Measurements from ENCODE around the gene TMEM179.

Gene TMEM179

DNA sequence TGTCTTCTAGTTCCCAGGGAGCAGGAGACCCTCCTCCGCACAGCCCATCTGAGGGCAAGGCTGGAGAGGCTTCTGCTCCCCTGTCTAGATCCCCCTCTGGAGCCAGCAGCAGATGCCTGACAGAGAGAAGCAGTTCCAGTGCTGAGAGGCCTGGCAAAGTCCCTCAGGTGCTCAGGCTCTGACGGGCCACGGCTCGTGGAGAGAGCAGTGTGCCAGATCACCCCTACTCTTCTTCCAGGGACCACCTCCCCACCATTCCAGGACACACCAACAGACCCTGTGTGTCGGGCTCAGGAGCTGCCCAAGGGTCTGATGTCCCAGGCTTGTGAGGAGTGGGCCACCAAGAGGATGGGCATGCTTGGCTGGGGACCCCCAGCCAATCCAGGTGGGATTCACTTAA lies 47.5 kb downstream of the TMEM179 start:
- DNase-seq (ENCODE audit: low read depth in 2 of 2, low spot score in 1 of 2): no peak

DNA sequence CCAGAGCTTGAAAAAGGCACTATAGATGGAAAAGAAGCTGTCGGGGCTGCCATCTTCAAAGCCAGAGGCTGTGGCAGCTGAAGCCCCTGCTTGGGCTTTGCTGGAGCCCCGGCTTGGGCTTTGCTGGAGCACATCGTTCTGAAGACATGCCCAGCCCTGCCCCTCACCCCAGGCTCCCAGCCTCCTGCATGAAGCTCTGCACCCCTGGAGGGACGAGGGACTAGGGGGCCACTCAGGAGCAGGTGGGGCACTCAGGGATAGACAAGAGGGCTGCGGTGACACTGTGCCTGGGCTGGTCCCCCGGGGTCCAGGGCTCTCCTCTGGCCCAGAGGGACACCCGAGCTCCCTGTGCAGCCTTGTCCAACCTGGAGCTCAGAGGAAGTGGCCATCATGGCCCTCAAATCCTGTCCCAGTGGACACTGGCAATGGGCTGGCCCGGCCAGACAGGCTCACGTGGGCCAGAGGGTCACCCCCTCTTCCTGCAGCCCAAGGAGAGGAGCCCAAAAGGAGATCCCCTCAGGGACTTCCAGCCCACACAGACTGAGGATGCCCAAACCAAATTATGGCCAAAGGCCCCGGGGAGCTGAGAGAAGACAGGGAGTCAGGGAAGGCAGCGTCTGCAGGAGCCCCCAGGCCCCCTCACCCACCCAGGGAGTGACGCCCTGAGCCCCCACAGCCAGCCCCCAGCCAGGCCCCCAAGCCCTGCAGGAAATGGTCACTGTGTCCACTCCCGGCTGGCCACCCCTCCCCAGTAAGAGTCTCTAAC lies 48.1 kb downstream of the TMEM179 start:
- no peak for DNase-seq (ENCODE audit: low read depth in 2 of 2, low spot score in 1 of 2)

DNA sequence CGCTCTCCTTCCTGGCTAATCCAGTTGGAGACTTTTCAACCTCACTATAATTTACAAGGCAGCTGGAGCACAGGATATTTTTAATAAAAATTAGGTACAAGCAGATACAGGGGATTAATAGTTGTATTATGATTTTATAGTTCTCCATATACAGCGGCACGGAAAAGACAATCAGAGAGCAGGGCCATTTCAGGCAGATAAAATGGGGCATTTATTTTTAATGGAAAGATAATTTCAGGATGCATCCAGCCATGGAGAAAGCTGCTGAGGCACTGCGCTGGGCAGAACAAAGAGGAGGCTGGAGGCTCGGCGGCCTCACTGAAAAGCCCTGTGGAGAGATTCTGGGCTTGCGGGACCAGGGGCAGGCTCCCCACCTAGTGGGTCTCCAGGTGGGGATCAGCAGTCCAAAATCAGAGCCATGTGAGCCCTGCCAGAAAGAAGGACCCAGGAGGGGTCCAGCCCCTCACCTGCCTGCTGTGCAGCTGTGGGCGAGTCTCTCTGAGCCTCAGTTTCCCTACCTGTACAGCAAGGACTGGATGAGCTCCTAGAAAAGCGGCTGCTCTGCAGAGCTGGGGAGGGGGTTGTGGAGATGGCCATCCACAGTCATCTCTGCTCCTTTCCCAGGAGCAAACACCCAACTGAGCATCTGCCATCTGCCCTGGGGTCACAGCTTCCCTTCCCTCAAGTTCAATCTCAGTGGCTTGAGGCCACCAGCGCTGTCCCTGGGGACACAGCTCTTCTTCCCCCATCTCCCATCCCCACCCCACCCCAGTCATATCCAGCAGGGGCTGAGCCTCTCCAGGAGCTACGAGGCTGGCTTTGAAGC lies 48.9 kb downstream of the TMEM179 start:
- DNase-seq (ENCODE audit: low read depth in 2 of 2, low spot score in 1 of 2): no peak

DNA sequence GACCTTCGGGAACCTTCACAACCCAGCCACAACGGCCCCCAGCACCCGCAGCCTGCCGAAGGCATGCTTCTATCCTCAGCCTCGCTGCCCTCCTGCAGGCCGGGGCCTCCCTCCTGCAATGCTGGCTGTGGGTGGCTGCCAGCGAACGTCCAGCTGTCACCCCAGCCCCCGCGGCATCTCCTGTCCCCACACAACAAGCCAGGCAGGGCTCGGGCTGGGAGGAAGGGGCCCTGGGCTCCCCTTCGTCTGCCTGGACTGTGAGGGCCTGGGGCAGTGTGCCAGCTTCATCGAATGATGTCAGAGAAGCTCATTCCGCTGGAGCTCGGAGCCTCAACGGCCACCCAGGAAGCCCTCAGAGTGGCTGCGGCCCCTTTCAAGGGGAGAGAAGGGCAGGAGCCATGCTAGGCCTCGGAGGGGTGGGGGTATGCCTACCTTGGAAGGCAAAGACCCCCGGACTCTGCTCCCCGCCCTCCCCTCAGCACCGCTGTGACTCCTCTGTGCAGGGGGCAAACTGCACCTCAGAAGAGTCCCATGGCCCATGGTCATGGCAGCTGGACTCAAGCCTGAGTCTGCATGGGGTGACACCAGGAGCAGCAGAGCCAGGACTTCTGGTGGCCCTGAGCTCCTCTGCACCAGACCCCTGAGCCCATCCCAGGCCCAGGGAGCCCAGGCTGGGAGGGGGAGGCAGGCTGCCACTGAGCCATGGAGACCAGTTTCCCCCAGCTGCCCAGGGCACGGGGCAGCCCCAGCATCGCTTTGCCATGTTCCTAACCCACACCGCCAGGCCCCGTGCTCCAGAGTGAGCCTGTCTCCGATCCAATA lies 49.8 kb downstream of the TMEM179 start:
- DNase-seq (ENCODE audit: low read depth in 2 of 2, low spot score in 1 of 2): no peak

GRCh38 chr14:104554088-104554607 lies 50.4 kb downstream of the TMEM179 start:
- DNase-seq (ENCODE audit: low read depth in 2 of 2, low spot score in 1 of 2): no peak

DNA sequence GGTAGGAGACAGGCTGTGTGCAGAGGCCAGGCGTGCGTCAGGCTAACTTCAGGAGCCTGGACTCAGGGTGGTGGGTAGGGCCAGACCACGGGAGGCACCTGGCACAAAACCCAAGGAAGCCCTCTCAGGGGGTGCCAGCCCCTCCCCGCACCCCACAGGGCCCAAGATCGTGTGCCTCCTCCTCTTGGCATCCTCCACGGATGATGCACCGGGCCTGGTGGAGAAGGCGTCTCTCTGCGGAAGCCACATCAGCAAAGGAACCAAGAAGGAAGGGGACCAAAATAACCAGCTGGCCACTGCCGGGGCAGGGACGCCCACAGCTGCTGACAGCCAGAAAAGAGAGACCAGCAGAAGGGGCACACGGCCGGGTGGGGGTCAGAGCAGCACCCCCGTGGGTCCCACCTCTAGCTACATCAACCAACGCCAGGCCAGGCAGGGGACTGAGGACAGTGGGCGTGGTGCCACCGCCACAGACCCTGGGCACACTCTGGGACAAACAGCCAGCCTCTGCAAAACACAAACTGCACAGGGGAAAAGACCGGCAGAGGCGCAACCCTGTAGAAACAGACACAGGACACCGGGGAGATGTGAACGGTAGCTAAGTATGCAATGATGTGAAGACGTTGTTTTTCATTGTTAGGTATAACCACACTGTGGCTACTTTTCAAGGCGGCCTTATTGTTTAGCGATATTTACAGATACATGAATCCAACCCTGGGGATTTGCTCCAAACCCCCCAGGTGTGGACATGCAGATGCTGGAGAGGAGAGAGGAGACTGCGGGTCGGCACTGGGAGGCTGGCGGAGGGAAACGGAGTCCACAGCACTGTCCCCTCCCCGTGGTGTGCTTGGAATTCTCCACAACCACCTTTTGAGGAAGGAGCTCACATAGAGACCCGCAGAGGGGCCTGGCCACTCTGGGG lies 51.1 kb downstream of the TMEM179 start:
- no peak for DNase-seq (ENCODE audit: low read depth in 2 of 2, low spot score in 1 of 2)

DNA sequence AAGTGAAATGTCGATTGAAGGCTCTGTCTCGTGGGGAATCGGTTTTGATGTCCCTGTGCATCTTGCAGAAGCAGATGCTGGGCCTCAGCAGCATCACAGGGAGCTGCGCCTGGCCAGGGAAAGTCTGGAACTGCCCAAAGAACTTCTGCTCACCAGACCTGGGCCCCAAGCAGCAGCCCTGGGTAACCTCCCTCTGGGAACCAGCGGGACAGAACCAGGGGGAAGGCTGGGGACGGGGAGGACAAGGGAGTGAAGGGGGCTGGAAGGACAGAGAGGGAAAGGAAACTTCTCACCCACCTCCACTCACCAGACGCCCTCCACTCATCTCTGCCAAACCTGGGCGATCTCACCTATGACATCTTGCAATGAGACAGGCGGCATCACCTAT lies 51.8 kb downstream of the TMEM179 start:
- DNase-seq (ENCODE audit: low read depth in 2 of 2, low spot score in 1 of 2): no peak

DNA sequence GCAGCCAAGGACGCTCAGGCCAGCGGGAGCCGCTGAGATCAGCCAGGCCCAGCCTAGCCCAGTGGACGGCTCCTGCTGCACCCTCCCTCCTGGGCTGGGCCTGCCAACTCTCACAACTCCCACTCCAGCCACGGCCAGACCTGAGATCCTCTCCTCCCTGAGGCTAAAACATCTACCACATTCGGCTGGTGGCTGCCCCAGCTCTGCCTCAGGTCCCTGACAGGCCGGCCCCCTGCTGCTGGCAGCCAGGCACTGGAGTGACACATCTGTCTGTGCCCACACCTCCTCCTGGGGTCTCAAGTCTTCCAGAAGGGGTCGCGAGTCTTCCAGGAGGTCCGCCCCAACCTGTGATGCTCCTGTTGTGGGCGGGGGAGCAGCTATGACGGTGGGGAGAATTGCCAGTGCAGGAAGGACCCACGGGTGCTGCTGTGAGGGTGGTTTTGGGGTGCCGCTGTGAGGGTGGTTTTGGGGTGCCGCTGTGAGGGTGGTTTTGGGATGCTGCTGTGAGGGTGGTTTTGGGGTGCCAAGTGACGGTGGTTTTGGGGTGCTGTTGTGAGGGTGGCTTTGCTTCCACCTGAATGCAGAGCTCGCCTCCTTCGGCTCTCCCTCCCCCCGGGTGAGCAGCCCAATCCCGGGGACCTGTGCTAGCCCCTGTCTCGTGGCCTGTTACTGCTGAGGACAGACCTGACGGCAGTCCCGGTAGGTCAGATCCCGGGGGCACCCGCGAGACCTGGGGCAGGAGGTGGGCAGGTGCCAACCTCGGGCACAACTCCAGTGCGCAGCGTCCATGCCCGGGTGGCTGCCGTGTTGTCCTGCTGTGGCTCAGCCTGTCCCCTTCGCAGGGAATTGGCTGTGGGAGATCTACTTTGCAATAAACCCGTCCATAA lies 52.5 kb downstream of the TMEM179 start:
- DNase-seq (ENCODE audit: low read depth in 2 of 2, low spot score in 1 of 2): no peak

- DNase-seq (ENCODE audit: low read depth in 2 of 2, low spot score in 1 of 2): no peak
These were observed 53.5 kb downstream of the TMEM179 start for GRCh38 chr14:104550861-104551728.

- DNase-seq (ENCODE audit: low read depth in 2 of 2, low spot score in 1 of 2): no peak
These were observed 54.2 kb downstream of the TMEM179 start for GRCh38 chr14:104550340-104550860.

GRCh38 chr14:104549536-104550339 lies 54.8 kb downstream of the TMEM179 start:
- no peak for DNase-seq (ENCODE audit: low read depth in 2 of 2, low spot score in 1 of 2)

DNA sequence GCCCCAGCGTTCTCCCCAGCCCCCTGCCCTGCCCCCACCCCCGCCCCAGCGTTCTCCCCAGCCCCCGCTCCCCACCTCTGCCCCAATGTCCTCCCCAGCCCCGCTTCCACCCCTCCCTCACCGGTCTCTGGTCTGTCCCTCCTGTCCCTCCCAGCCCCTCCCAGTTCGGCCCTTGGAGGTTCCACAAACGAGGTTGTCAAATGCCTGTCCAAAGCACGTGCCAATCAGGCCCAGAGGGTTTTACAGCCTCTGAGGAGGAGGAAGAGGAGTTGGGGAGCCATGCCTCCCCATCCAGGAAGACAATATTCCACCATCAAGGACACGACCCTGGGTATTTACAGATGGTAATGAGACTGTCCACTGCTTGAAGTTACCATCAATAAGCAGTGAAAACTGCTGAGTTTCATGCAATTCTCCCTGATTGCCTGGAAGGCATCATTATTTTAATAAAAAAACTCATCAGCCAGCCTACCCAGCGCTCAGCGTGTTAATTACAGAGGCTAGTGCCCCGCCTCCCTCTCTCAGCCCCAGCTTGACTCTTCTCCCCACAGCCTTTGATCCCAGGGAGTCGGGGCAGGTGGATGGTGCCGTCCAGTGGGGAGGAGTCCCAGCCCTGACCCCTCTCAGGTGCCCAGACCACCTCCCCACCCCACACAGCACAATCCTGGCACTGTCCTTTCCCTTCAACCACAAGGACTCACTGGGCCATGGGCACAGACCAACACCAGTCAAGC lies 55.6 kb downstream of the TMEM179 start:
- DNase-seq (ENCODE audit: low read depth in 2 of 2, low spot score in 1 of 2): no peak

GRCh38 chr14:104547998-104548700 lies 56.4 kb downstream of the TMEM179 start:
- DNase-seq (ENCODE audit: low read depth in 2 of 2, low spot score in 1 of 2): no peak

DNA sequence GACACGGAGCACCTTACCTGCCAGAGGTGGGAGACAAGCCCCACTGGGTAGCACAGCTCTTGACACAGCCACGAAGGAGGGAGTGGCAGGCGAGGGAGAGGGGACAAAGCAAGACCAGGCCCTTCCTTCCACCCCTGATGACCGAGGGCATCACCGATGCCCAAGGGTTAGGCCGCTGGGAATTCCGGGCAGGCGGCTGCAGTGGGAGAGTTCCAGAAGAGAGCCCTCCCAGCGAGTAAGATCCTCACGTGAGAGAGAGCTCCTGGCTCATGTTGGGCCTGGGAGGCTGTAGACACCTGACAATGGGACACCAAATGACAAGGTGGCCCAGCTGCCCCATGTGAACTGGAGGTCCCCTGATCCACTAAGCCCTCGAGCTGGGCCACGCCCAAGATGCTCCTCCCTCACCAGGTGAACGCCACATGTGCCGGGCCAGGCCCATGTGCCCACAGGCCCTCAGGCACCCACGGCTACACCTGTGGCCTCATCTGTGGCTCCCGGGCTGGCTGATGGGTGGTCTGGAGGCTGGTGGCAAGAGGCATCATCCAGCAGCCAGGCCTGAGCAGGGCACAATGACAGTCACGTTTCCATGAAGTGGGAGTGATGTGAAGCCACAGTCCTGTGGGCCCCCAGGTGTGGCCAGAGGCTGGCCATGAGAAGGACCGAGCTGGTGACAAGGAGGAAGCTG lies 57.1 kb downstream of the TMEM179 start:
- DNase-seq (ENCODE audit: low read depth in 2 of 2, low spot score in 1 of 2): no peak

GRCh38 chr14:104546591-104547309 lies 57.8 kb downstream of the TMEM179 start:
- no peak for DNase-seq (ENCODE audit: low read depth in 2 of 2, low spot score in 1 of 2)
